ENCODE data around the gene ARHGAP22.

DNA sequence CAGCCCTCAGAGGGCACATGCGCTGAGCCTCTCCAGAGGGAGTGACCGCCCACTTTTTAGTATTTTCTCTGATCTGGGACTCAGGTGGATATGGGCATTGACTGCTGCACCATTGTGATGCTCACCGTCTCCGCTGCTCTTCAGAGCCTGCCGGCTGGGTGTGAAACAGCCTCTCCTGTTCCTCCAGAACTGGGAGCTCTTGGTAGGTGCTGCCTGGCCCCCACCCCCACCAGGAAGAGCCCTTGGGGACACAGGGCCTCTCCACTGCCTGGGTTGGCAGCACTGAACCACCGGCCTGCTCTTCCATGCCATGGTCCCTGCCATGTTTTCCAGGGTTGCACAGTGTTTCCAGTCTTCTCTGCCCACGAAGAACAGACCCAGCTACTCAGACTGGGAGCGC is 36.3 kb downstream of the ARHGAP22 start:
- TF ChIP-seq POLR2A (IDR thresholded peaks at IDR 0.05), result no peak
- TF ChIP-seq, protein P1, sequence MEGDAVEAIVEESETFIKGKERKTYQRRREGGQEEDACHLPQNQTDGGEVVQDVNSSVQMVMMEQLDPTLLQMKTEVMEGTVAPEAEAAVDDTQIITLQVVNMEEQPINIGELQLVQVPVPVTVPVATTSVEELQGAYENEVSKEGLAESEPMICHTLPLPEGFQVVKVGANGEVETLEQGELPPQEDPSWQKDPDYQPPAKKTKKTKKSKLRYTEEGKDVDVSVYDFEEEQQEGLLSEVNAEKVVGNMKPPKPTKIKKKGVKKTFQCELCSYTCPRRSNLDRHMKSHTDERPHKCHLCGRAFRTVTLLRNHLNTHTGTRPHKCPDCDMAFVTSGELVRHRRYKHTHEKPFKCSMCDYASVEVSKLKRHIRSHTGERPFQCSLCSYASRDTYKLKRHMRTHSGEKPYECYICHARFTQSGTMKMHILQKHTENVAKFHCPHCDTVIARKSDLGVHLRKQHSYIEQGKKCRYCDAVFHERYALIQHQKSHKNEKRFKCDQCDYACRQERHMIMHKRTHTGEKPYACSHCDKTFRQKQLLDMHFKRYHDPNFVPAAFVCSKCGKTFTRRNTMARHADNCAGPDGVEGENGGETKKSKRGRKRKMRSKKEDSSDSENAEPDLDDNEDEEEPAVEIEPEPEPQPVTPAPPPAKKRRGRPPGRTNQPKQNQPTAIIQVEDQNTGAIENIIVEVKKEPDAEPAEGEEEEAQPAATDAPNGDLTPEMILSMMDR (IDR thresholded peaks at IDR 0.05), result no peak
